Endothelial cell of hepatic sinusoid (primary cell): ENCODE data around the gene FFAR3.
"Not testable (repeated sequence)": the region's sequence is repeated elsewhere in the genome, so short reads cannot be mapped to it uniquely, and the experiment has no call there.

Source experiments
- in situ Hi-C: cut with HindIII; loops from 2 replicates; pipeline ENCODE4 v1.10.0; 2017; ENCODE audit warnings: low sequenced_read_pairs

The FFAR3 gene

GRCh38 chr19:35349614-35350521, 8.4 kb upstream of the FFAR3 start:
- in situ Hi-C loops, result loop anchor here (5.0 kb wide), 5 partner anchors 42 to 137 kb away; partner anchors contain the start of gene HAMP

- in situ Hi-C loops, result loop anchor here (5.0 kb wide), 5 partner anchors 42 to 137 kb away; partner anchors contain the start of gene HAMP
Observed at GRCh38 chr19:35350591-35350990, 7.7 kb upstream of the FFAR3 start.

- in situ Hi-C loops, result loop anchor here (5.0 kb wide), 5 partner anchors 41 to 136 kb away; partner anchors contain the start of gene HAMP
Observed at GRCh38 chr19:35351411-35352176, 6.7 kb upstream of the FFAR3 start.

- in situ Hi-C loops, result loop anchor here (5.0 kb wide), 5 partner anchors 40 to 135 kb away; partner anchors contain the start of gene HAMP
Observed at GRCh38 chr19:35352177-35352447, 6.1 kb upstream of the FFAR3 start.

GRCh38 chr19:35352448-35353304, 5.6 kb upstream of the FFAR3 start:
- in situ Hi-C loops, result loop anchor here (5.0 kb wide), 5 partner anchors 40 to 135 kb away; partner anchors contain the start of gene HAMP

- in situ Hi-C loops, result loop anchor here (5.0 kb wide), 5 partner anchors 39 to 134 kb away; partner anchors contain the start of gene HAMP
Observed at GRCh38 chr19:35353635-35354034, 4.6 kb upstream of the FFAR3 start.

GRCh38 chr19:35354898-35355297, 3.4 kb upstream of the FFAR3 start:
- in situ Hi-C loops, result loop anchor here (5.0 kb wide), 5 partner anchors 37 to 132 kb away; partner anchors contain the start of gene HAMP

DNA sequence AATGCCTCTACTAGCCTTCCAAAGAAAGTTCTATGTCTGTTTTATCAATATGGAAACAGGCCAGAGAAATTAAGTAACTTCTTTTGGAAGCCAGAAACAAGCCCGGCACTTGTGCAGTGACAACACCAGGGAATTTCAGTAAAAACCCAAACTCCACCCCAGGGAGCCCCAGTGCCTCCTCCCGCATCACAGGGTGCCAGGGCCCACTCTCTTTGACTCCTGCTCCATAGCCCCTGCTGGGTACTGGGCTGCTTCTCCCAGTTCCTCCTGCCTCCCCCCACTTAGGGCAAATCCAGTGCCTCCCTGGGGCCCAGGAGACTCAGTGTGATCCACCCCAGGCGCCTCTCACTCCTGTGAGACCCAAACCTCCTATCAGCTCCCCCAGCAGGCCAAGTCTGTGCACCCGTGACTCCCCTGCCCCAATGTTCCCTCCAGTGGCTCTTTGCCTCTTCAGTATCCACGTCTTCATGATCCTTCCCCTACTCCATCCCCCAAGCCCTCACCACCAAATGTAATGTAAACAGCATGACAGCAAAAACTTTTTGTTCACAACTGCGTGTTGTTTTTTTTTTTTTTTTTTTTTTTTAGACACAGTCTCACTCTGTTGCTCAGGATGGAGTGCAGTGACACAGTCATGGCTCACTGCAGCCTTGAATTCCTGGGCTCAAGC, 2.3 kb upstream of the FFAR3 start:
- in situ Hi-C loops, result no loop called here

DNA sequence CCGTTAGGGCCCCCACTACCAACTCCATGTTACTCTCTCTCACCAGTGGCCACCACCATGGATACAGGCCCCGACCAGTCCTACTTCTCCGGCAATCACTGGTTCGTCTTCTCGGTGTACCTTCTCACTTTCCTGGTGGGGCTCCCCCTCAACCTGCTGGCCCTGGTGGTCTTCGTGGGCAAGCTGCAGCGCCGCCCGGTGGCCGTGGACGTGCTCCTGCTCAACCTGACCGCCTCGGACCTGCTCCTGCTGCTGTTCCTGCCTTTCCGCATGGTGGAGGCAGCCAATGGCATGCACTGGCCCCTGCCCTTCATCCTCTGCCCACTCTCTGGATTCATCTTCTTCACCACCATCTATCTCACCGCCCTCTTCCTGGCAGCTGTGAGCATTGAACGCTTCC, 574 bp downstream of the FFAR3 start:
- in situ Hi-C loops, result not testable (repeated sequence)

DNA sequence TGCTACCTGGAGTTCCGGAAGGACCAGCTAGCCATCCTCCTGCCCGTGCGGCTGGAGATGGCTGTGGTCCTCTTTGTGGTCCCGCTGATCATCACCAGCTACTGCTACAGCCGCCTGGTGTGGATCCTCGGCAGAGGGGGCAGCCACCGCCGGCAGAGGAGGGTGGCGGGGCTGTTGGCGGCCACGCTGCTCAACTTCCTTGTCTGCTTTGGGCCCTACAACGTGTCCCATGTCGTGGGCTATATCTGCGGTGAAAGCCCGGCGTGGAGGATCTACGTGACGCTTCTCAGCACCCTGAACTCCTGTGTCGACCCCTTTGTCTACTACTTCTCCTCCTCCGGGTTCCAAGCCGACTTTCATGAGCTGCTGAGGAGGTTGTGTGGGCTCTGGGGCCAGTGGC, 1.1 kb downstream of the FFAR3 start:
- in situ Hi-C loops, result not testable (repeated sequence)

- in situ Hi-C loops, result not testable (repeated sequence)
Observed at GRCh38 chr19:35360081-35360480, 1.8 kb downstream of the FFAR3 start.

DNA sequence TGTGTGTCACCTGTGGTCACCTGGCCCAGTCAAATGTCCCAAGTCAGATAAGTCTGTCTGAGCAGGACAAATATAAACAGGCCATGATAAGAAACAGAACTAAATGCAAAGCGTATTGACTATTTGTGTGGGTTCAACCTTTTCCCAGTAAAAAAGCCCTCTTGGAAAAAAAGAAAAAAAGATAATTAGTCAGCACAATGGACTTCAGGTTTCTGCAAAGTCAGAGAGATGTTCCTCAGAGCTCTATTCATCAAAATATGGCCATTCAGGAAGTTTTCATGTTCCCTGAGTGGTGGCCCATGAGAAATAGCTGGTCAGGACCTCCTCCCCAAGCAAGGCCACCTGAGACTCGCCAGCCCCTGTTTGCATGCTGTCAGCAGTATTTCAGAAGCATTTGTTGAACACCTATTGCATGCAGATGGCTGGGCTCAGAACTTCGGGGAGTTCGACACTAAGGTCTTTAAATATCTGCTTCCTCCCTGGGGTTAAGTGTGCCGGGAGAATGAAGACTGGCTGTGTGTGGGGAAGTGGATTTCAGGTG, 2.7 kb downstream of the FFAR3 start:
- in situ Hi-C loops, result no loop called here

GRCh38 chr19:35362261-35363000, 4.2 kb downstream of the FFAR3 start:
- in situ Hi-C loops, result no loop called here

GRCh38 chr19:35363001-35363590, 4.8 kb downstream of the FFAR3 start:
- in situ Hi-C loops, result no loop called here

DNA sequence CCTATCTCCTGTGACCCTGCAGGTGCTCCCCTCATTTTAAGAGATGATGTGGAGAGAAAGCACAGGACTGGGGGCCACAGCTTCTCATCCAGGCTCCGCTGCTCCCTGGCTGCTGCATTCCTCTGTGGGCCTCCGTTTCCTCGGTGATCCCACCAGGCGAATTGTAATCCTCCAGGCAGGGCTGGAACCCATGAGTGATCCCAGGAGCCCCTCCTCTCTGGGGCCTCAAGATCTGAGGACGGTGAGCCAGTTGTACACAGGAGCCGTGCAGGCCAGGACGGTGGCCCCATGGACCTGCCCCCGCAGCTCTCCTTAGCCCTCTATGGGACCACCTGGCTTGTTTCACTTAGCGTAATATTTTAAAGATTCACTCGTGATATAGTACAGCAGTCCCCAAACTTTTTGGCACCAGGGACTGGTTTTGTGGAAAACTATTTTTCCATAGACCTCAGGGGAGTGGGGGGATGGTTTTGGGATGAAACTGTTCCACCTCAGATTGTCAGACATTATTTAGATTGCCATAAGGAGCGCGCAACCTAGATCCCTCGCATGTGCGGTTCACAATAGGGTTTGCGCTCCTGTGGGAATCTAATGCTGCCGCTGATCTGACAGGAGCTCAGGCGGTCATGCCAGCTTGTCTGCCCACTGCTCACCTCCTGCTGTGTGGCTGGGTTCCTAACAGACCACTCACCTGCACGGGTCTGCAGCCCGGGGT, 5.6 kb downstream of the FFAR3 start:
- in situ Hi-C loops, result no loop called here

- in situ Hi-C loops, result no loop called here
Observed at GRCh38 chr19:35365303-35365702, 7.0 kb downstream of the FFAR3 start.

DNA sequence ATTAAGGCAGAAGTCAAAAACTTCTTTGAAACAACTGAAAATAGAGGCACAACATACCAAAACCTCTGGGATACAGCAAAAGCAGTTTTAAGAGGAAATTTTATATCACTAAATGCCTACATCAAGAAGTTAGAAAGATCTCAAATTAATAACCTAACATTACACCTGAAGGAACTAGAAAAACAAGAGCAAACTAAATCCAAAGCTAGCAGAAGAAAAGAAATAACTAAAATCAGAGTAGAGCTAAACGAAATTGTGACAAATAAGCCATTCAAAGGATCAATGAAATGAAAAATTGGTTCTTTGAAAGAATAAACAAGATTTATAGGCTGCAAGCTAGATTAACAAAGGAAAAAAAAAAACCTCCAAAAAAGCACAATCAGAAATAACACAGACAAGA, 10.1 kb downstream of the FFAR3 start:
- in situ Hi-C loops, result no loop called here

DNA sequence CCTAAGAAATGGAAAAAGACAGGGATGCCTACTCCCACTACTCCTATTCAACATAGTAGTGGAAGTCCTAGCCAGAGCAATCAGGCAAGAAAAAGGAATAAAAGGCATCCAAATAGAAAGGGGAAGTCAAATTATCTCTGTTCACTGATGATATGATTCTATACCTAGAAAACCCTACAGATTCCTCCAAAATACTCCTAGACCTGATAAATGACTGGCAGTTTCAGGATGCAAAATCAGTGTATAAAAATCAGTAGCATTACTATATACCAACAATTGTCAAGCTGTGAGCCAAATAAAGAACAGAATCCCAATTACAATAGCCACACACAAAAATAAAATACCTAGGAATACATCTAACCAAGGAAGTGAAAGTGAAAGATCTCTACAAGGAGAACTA, 11.3 kb downstream of the FFAR3 start:
- in situ Hi-C loops, result no loop called here
